Adrenal gland (tissue), 5 donors: Measurements from ENCODE around the gene MS4A6A.

Source experiments
- POLR2A ChIP-seq, 2 donors: fragments of 450-650 bp; IDR thresholded peaks; one replicate each; pipeline ENCODE4 v1.6.1; 2017; ENCODE audit warnings: antibody characterized with exemption in 2 of 2, mild to moderate bottlenecking in 2 of 2, moderate library complexity in 1 of 2
- TF ChIP-seq, protein P1 (sequence below), 6 experiments: fragments of 450-650 bp in 4 of 6; fragments of 200-600 bp in 2 of 6; sonication (generic) in 1 of 6; IDR thresholded peaks; 1 replicate in 5 of 6; 2 replicates in 1 of 6; pipeline versions ENCODE4 v1.5.1 to v1.8.0; 2016 to 2021; ENCODE audit warnings: antibody characterized with exemption in 6 of 6, mild to moderate bottlenecking in 2 of 6, moderate library complexity in 1 of 6
- donor health status: DM: no; HTN: no; CAD: no.

- TF ChIP-seq, protein P1, sequence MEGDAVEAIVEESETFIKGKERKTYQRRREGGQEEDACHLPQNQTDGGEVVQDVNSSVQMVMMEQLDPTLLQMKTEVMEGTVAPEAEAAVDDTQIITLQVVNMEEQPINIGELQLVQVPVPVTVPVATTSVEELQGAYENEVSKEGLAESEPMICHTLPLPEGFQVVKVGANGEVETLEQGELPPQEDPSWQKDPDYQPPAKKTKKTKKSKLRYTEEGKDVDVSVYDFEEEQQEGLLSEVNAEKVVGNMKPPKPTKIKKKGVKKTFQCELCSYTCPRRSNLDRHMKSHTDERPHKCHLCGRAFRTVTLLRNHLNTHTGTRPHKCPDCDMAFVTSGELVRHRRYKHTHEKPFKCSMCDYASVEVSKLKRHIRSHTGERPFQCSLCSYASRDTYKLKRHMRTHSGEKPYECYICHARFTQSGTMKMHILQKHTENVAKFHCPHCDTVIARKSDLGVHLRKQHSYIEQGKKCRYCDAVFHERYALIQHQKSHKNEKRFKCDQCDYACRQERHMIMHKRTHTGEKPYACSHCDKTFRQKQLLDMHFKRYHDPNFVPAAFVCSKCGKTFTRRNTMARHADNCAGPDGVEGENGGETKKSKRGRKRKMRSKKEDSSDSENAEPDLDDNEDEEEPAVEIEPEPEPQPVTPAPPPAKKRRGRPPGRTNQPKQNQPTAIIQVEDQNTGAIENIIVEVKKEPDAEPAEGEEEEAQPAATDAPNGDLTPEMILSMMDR (IDR thresholded peaks at IDR 0.05) = no peak
- TF ChIP-seq POLR2A (IDR thresholded peaks at IDR 0.05) = no peak
Measured at GRCh38 chr11:60208146-60208895, 25.4 kb upstream of the MS4A6A start.
